Endothelial cell of umbilical vein (primary cell): ENCODE data around the gene PPFIA3. TPM values are rescaled to one million over a fixed set of nuclear protein-coding genes. Genes with fewer than 3 reads are reported as not detected.

Source experiments
- BruUV-seq: library from RNA; stranded (reverse); fragments of 400-500 nt; replicated peaks from 2 replicates; lab custom pipeline; 2021; lab: Mats Ljungman, UMichigan
- CTCF ChIA-PET: fragments of 300-600, 350-600 bp; sonication (Branson Sonifier 250); formaldehyde crosslinking; loops from one replicate; lab custom pipeline; 2021; ENCODE audit warnings: antibody characterized with exemption, inconsistent platforms; lab: Charles Lee
- POLR2A ChIA-PET: fragments of 300-600, 350-600 bp; sonication (Branson Sonifier 250); formaldehyde crosslinking; loops from one replicate; lab custom pipeline; 2021; ENCODE audit warnings: antibody characterized with exemption, inconsistent platforms; lab: Charles Lee
- DNase-seq: peaks from one replicate; pipeline ENCODE4 v3.0.0-alpha.2; 2011; ENCODE audit warnings: low read depth, low spot score
- FAIRE-seq: peaks from 2 replicates; lab custom pipeline; 2011; peaks lifted over from hg19 to GRCh38; lab: Jason Lieb, UNC
- H2AFZ ChIP-seq: 2 replicates; pipeline ENCODE4 v1.6.0; 2012; ENCODE audit warnings: low read depth, low read length, control low read depth, inconsistent platforms
- H3K27ac ChIP-seq: 2 replicates; pipeline ENCODE4 v1.5.1; 2011; ENCODE audit warnings: low read depth, mild to moderate bottlenecking, control low read depth, low read length, moderate library complexity; ENCODE audit not compliant: insufficient read depth
- H3K27me3 ChIP-seq, 2 experiments: 2 replicates each; pipeline versions ENCODE4 v1.6.0 to v1.6.1; 2011; ENCODE audit warnings: low read length in 2 of 2, mixed read lengths in 1 of 2; ENCODE audit not compliant: control insufficient read depth in 2 of 2, insufficient read depth in 2 of 2
- H3K36me3 ChIP-seq, 2 experiments: 2 replicates in 1 of 2; 3 replicates in 1 of 2; pipeline ENCODE4 v1.5.1; 2011; ENCODE audit warnings: low read length in 2 of 2, mild to moderate bottlenecking in 1 of 2, moderate library complexity in 1 of 2; ENCODE audit not compliant: control insufficient read depth in 2 of 2, insufficient read depth in 2 of 2; ENCODE audit errors: extremely low read depth in 1 of 2
- H3K4me1 ChIP-seq: 3 replicates; pipeline ENCODE4 v1.5.1; 2011; ENCODE audit warnings: mild to moderate bottlenecking, low read length; ENCODE audit not compliant: control insufficient read depth, insufficient read depth; ENCODE audit errors: extremely low read depth
- H3K4me2 ChIP-seq: 2 replicates; pipeline ENCODE4 v1.6.1; 2011; ENCODE audit warnings: low read length, control low read depth, mixed read lengths; ENCODE audit not compliant: insufficient read depth
- H3K4me3 ChIP-seq, 3 experiments: fragments of 200-600 bp in 1 of 3; sonication (generic), shearing (Covaris generic) in 1 of 3; replicated peaks in 1 of 3; 2 replicates each; pipeline ENCODE4 v1.5.1; 2011 to 2016; ENCODE audit warnings: control low read depth in 3 of 3, low read length in 3 of 3, mild to moderate bottlenecking in 2 of 3, inconsistent platforms in 1 of 3, low read depth in 1 of 3, moderate library complexity in 1 of 3; ENCODE audit not compliant: insufficient read depth in 1 of 3
- H3K79me2 ChIP-seq: 2 replicates; pipeline ENCODE4 v1.6.0; 2012; ENCODE audit warnings: low read length, inconsistent platforms; ENCODE audit not compliant: control insufficient read depth, insufficient read depth
- H3K9ac ChIP-seq: replicated peaks from 2 replicates; pipeline ENCODE3; 2011; ENCODE audit warnings: low read length, control low read depth; ENCODE audit not compliant: insufficient read depth; ENCODE audit errors: extremely low read depth
- H3K9me1 ChIP-seq: replicated peaks from 3 replicates; pipeline ENCODE4 v1.6.0; 2011; ENCODE audit warnings: mild to moderate bottlenecking, low read length; ENCODE audit not compliant: control insufficient read depth, insufficient read depth; ENCODE audit errors: extremely low read depth
- H3K9me3 ChIP-seq: replicated peaks from 2 replicates; pipeline ENCODE4 v1.5.1; 2012; ENCODE audit warnings: low read length, inconsistent platforms; ENCODE audit not compliant: control insufficient read depth, insufficient read depth
- H4K20me1 ChIP-seq: replicated peaks from 2 replicates; pipeline ENCODE3; 2011; ENCODE audit warnings: mild to moderate bottlenecking, low read length; ENCODE audit not compliant: control insufficient read depth, insufficient read depth; ENCODE audit errors: extremely low read depth
- EZH2 ChIP-seq: IDR thresholded peaks from 2 replicates; pipeline ENCODE4 v1.6.1; 2012; ENCODE audit warnings: borderline replicate concordance, low read depth, mild to moderate bottlenecking, moderate library complexity, low read length, inconsistent platforms; ENCODE audit not compliant: severe bottlenecking
- FOS ChIP-seq: IDR thresholded peaks from 2 replicates; pipeline ENCODE4 v1.6.1; 2011; ENCODE audit warnings: mild to moderate bottlenecking, low read length, moderate library complexity, borderline replicate concordance; ENCODE audit not compliant: insufficient read depth
- GATA2 ChIP-seq: IDR thresholded peaks from 2 replicates; pipeline ENCODE4 v1.7.0; 2011; ENCODE audit warnings: low read depth, mild to moderate bottlenecking, moderate library complexity, mixed read lengths, low read length; ENCODE audit not compliant: insufficient read length, insufficient read depth
- JUN ChIP-seq: IDR thresholded peaks from 2 replicates; pipeline ENCODE4 v1.6.1; 2011; ENCODE audit warnings: borderline replicate concordance, low read depth; ENCODE audit not compliant: insufficient read length, insufficient read depth
- MYC ChIP-seq: IDR thresholded peaks from one replicate; pipeline ENCODE4 v1.6.1; 2011; ENCODE audit warnings: mild to moderate bottlenecking, low read depth, low read length
- POLR2A ChIP-seq: IDR thresholded peaks from 2 replicates; pipeline ENCODE4 v1.6.1; 2012; ENCODE audit warnings: low read depth, mild to moderate bottlenecking, control low read depth, low read length
- POLR2AphosphoS5 ChIP-seq: IDR thresholded peaks from 2 replicates; pipeline ENCODE4 v1.6.1; 2012; ENCODE audit warnings: low read depth, mild to moderate bottlenecking, control low read depth, low read length, moderate library complexity; ENCODE audit not compliant: insufficient read depth
- dilution Hi-C: fragments of 300-500 bp; cut with MboI; formaldehyde crosslinking; loops from one replicate; pipeline ENCODE4 v1.15.0; 2019; ENCODE audit warnings: low sequenced_read_pairs; ENCODE audit not compliant: extremely low pct_ligation_motif_present
- intact Hi-C: fragments of 100-400 bp; cut with micrococcal nuclease; formaldehyde crosslinking; loops from one replicate; pipeline ENCODE4 v1.10.0; 2022
- polyA plus RNA-seq, 4 experiments: library from polyadenylated mRNA; depleted of rRNA in 3 of 4; stranded (reverse) in 3 of 4; unstranded in 1 of 4; fragments of >200 nt; gene quantifications; 2 replicates each; pipeline versions ENCODE4 v1.2.1 to v1.2.3, GENCODE V29; 2011 to 2012; ENCODE audit warnings: missing spikeins in 1 of 4
- total RNA-seq: library from RNA; stranded (reverse); gene quantifications from 2 replicates; pipeline ENCODE4 v1.2.3, GENCODE V29; 2021
- TF ChIP-seq, protein P1 (sequence below), 2 donors: IDR thresholded peaks; 1 replicate in 1 of 2; 2 replicates in 1 of 2; pipeline ENCODE4 v1.5.1; 2011; ENCODE audit warnings: low read length in 2 of 2, mild to moderate bottlenecking in 2 of 2, moderate library complexity in 2 of 2, control low read depth in 1 of 2, inconsistent platforms in 1 of 2, low read depth in 1 of 2; ENCODE audit not compliant: insufficient read depth in 1 of 2; ENCODE audit errors: extremely low read depth in 1 of 2
- TF ChIP-seq, protein P2 (sequence below): IDR thresholded peaks from 2 replicates; pipeline ENCODE4 v1.6.1; 2011; ENCODE audit not compliant: insufficient read depth, insufficient read length

PPFIA3 gene
- total and polyA plus RNA-seq, 2 donors (not counting 3 experiments of a cell fraction or from before 2014, with no cell fraction given) = 1.3 to 2.0 TPM

- Histone ChIP-seq H3K4me1 (peaks cover 3% of the 10 kb centered on the region), H3K4me3 (no peak overlapping the region), H3K9me3 (no peaks in the 10 kb centered on the region), H3K27me3 (peaks cover 2 to 3% of the 10 kb centered on the region in 2 experiments), H2AFZ (no peak overlapping the region), H3K36me3 (no peaks in the 10 kb centered on the region), H3K4me2 (no peak overlapping the region), H3K9me1 (no peaks in the 10 kb centered on the region), H3K79me2 (peaks cover 10% of the 10 kb centered on the region), H3K27ac (no peak overlapping the region), H4K20me1 (no peaks in the 10 kb centered on the region), H3K9ac (no peak overlapping the region)
- no peak for TF ChIP-seq JUN
- TF ChIP-seq EZH2 = no peak
- TF ChIP-seq, protein P1, sequence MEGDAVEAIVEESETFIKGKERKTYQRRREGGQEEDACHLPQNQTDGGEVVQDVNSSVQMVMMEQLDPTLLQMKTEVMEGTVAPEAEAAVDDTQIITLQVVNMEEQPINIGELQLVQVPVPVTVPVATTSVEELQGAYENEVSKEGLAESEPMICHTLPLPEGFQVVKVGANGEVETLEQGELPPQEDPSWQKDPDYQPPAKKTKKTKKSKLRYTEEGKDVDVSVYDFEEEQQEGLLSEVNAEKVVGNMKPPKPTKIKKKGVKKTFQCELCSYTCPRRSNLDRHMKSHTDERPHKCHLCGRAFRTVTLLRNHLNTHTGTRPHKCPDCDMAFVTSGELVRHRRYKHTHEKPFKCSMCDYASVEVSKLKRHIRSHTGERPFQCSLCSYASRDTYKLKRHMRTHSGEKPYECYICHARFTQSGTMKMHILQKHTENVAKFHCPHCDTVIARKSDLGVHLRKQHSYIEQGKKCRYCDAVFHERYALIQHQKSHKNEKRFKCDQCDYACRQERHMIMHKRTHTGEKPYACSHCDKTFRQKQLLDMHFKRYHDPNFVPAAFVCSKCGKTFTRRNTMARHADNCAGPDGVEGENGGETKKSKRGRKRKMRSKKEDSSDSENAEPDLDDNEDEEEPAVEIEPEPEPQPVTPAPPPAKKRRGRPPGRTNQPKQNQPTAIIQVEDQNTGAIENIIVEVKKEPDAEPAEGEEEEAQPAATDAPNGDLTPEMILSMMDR (IDR thresholded peaks at IDR 0.05; ENCODE audit: extremely low read depth in 1 of 2, insufficient read depth in 1 of 2, low read depth in 1 of 2, low read length in 2 of 2) = no peak
- no peak for TF ChIP-seq POLR2A
- no peak for TF ChIP-seq POLR2AphosphoS5
- TF ChIP-seq, protein P2, sequence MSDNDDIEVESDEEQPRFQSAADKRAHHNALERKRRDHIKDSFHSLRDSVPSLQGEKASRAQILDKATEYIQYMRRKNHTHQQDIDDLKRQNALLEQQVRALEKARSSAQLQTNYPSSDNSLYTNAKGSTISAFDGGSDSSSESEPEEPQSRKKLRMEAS = no peak
- TF ChIP-seq FOS = no peak
- no peak for TF ChIP-seq MYC
- no peak for TF ChIP-seq GATA2
- intact Hi-C loops (no loop called here), dilution Hi-C loops (no loop called here)
- no peak for FAIRE-seq
- no TSS peak for BruUV-seq
- CTCF ChIA-PET = interaction anchor here (2.2 kb wide), 1 partner anchor 126 kb away, joined by 6 read pairs; no protein-coding TSS in a partner anchor
- POLR2A ChIA-PET = no interaction called here
- no peak for DNase-seq
Observed at GRCh38 chr19:49081273-49081672, 38.1 kb upstream of the PPFIA3 start.
